Measurements from ENCODE around the gene PCDHGC5. TPM values are rescaled to one million over a fixed set of nuclear protein-coding genes. Genes with fewer than 3 reads are reported as not detected.

The PCDHGC5 gene
- polyA plus RNA-seq, 1 experiment: 2.4 TPM

DNA sequence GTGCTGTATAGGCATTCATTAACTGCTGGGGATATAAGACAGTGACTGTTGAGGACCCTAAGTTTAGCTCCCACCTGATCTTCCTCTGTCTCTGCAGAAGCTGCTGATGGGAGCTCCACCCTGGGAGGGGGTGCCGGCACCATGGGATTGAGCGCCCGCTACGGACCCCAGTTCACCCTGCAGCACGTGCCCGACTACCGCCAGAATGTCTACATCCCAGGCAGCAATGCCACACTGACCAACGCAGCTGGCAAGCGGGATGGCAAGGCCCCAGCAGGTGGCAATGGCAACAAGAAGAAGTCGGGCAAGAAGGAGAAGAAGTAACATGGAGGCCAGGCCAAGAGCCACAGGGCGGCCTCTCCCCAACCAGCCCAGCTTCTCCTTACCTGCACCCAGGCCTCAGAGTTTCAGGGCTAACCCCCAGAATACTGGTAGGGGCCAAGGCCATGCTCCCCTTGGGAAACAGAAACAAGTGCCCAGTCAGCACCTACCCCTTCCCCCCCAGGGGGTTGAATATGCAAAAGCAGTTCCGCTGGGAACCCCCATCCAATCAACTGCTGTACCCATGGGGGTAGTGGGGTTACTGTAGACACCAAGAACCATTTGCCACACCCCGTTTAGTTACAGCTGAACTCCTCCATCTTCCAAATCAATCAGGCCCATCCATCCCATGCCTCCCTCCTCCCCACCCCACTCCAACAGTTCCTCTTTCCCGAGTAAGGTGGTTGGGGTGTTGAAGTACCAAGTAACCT, 22.1 kb downstream of the PCDHGC5 start:
- no peaks in the 10 kb centered on the region for H3K9me3 ChIP-seq (ENCODE audit: control insufficient read depth, insufficient read depth, low read length)
- no peak overlapping the region for H3K27ac ChIP-seq (ENCODE audit: low read depth, low read length)
- H3K27me3 ChIP-seq (ENCODE audit: control insufficient read depth, insufficient read depth, low read length): no peaks in the 10 kb centered on the region
- DNase-seq (ENCODE audit: low read depth, low spot score): no peak
- ChIA-PET POLR2A (interaction anchor here (4.7 kb wide), 1 partner anchor 10 kb away, joined by 40 read pairs; no protein-coding TSS in a partner anchor), CTCF (interaction anchor here (2.0 to 11.7 kb wide), 4 partner anchors 12 to 47 kb away, joined by 7 to 165 read pairs (median 20); no protein-coding TSS in a partner anchor)
- no peak overlapping the region for H3K4me3 ChIP-seq (ENCODE audit: low read depth, low read length)
- TF ChIP-seq, protein P1, sequence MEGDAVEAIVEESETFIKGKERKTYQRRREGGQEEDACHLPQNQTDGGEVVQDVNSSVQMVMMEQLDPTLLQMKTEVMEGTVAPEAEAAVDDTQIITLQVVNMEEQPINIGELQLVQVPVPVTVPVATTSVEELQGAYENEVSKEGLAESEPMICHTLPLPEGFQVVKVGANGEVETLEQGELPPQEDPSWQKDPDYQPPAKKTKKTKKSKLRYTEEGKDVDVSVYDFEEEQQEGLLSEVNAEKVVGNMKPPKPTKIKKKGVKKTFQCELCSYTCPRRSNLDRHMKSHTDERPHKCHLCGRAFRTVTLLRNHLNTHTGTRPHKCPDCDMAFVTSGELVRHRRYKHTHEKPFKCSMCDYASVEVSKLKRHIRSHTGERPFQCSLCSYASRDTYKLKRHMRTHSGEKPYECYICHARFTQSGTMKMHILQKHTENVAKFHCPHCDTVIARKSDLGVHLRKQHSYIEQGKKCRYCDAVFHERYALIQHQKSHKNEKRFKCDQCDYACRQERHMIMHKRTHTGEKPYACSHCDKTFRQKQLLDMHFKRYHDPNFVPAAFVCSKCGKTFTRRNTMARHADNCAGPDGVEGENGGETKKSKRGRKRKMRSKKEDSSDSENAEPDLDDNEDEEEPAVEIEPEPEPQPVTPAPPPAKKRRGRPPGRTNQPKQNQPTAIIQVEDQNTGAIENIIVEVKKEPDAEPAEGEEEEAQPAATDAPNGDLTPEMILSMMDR (IDR thresholded peaks at IDR 0.05; ENCODE audit: low read depth, low read length): no peak

DNA sequence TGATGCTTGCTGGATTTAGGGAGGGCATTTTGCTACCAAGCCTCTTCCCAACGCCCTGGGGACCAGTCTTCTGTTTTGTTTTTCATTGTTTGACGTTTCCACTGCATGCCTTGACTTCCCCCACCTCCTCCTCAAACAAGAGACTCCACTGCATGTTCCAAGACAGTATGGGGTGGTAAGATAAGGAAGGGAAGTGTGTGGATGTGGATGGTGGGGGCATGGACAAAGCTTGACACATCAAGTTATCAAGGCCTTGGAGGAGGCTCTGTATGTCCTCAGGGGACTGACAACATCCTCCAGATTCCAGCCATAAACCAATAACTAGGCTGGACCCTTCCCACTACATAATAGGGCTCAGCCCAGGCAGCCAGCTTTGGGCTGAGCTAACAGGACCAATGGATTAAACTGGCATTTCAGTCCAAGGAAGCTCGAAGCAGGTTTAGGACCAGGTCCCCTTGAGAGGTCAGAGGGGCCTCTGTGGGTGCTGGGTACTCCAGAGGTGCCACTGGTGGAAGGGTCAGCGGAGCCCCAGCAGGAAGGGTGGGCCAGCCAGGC, 23.0 kb downstream of the PCDHGC5 start:
- ChIA-PET POLR2A (interaction anchor here (2.0 kb wide), 1 partner anchor 10 kb away, joined by 10 read pairs; no protein-coding TSS in a partner anchor), CTCF (interaction anchor here (0.6 to 11.7 kb wide), 9 partner anchors 10 to 138 kb away, joined by 3 to 165 read pairs (median 7); no protein-coding TSS in a partner anchor)
- DNase-seq (ENCODE audit: low read depth, low spot score): no peak
- no peaks in the 10 kb centered on the region for H3K27me3 ChIP-seq (ENCODE audit: control insufficient read depth, insufficient read depth, low read length)
- TF ChIP-seq, protein P1 (IDR thresholded peaks at IDR 0.05; ENCODE audit: low read depth, low read length): no peak
- peak overlapping the region; percentile 80 for H3K27ac ChIP-seq (ENCODE audit: low read depth, low read length)
- no peaks in the 10 kb centered on the region for H3K9me3 ChIP-seq (ENCODE audit: control insufficient read depth, insufficient read depth, low read length)
- H3K4me3 ChIP-seq (ENCODE audit: low read depth, low read length): no peak overlapping the region

DNA sequence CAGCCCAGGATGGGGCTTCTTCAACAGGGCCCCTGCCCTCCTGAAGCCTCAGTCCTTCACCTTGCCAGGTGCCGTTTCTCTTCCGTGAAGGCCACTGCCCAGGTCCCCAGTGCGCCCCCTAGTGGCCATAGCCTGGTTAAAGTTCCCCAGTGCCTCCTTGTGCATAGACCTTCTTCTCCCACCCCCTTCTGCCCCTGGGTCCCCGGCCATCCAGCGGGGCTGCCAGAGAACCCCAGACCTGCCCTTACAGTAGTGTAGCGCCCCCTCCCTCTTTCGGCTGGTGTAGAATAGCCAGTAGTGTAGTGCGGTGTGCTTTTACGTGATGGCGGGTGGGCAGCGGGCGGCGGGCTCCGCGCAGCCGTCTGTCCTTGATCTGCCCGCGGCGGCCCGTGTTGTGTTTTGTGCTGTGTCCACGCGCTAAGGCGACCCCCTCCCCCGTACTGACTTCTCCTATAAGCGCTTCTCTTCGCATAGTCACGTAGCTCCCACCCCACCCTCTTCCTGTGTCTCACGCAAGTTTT, 23.6 kb downstream of the PCDHGC5 start:
- Histone ChIP-seq H3K27me3 (ENCODE audit: control insufficient read depth, insufficient read depth, low read length) (no peaks in the 10 kb centered on the region), H3K4me3 (ENCODE audit: low read depth, low read length) (no peak overlapping the region), H3K9me3 (ENCODE audit: control insufficient read depth, insufficient read depth, low read length) (no peaks in the 10 kb centered on the region), H3K27ac (ENCODE audit: low read depth, low read length) (peak overlapping the region; percentile 80)
- POLR2A ChIA-PET: interaction anchor here (1.2 to 2.0 kb wide), 3 partner anchors 9 to 45 kb away, joined by 5 to 10 read pairs (median 8); no protein-coding TSS in a partner anchor
- CTCF ChIA-PET: interaction anchor here (0.7 to 11.7 kb wide), 12 partner anchors 10 to 138 kb away, joined by 3 to 165 read pairs (median 6); partner anchors contain the start of gene PCDHGC3
- TF ChIP-seq, protein P1 (IDR thresholded peaks at IDR 0.05; ENCODE audit: low read depth, low read length): peak; percentile 83
- no peak for DNase-seq (ENCODE audit: low read depth, low spot score)

GRCh38 chr5:141512911-141513626, 24.2 kb downstream of the PCDHGC5 start:
- TF ChIP-seq, protein P1 (IDR thresholded peaks at IDR 0.05; ENCODE audit: low read depth, low read length): no peak
- H3K27ac ChIP-seq (ENCODE audit: low read depth, low read length): peak overlapping the region; percentile 93
- no peaks in the 10 kb centered on the region for H3K9me3 ChIP-seq (ENCODE audit: control insufficient read depth, insufficient read depth, low read length)
- CTCF ChIA-PET: interaction anchor here (0.7 to 11.7 kb wide), 14 partner anchors 10 to 139 kb away, joined by 3 to 165 read pairs (median 6); partner anchors contain the start of gene PCDHGC3
- POLR2A ChIA-PET: interaction anchor here (0.6 to 2.6 kb wide), 6 partner anchors 8 to 192 kb away, joined by 3 to 16 read pairs (median 7); partner anchors contain the start of genes PCDHGC3 and TAF7
- H3K4me3 ChIP-seq (ENCODE audit: low read depth, low read length): peak overlapping the region; percentile 34
- H3K27me3 ChIP-seq (ENCODE audit: control insufficient read depth, insufficient read depth, low read length): no peaks in the 10 kb centered on the region
- no peak for DNase-seq (ENCODE audit: low read depth, low spot score)

Data from AG04450 (cell line).